Measurements from ENCODE around the gene FIZ1.

GRCh38 chr19:55544014-55544413 is 55.3 kb downstream of the FIZ1 start:
- TF ChIP-seq, protein P1, sequence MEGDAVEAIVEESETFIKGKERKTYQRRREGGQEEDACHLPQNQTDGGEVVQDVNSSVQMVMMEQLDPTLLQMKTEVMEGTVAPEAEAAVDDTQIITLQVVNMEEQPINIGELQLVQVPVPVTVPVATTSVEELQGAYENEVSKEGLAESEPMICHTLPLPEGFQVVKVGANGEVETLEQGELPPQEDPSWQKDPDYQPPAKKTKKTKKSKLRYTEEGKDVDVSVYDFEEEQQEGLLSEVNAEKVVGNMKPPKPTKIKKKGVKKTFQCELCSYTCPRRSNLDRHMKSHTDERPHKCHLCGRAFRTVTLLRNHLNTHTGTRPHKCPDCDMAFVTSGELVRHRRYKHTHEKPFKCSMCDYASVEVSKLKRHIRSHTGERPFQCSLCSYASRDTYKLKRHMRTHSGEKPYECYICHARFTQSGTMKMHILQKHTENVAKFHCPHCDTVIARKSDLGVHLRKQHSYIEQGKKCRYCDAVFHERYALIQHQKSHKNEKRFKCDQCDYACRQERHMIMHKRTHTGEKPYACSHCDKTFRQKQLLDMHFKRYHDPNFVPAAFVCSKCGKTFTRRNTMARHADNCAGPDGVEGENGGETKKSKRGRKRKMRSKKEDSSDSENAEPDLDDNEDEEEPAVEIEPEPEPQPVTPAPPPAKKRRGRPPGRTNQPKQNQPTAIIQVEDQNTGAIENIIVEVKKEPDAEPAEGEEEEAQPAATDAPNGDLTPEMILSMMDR (IDR thresholded peaks at IDR 0.05; ENCODE audit: low read depth, low read length, missing input control), result no peak
- TF ChIP-seq YY1 (IDR thresholded peaks at IDR 0.05) (no peak), ATF3 (IDR thresholded peaks at IDR 0.05) (no peak), EGR1 (IDR thresholded peaks at IDR 0.05; ENCODE audit: low read depth in 2 of 2) (no peak), GABPA (IDR thresholded peaks at IDR 0.05 in 1 of 2, conservative IDR thresholded peaks at IDR 0.05 in 1 of 2) (no peak), TAF1 (conservative IDR thresholded peaks at IDR 0.05) (no peak), MAX (IDR thresholded peaks at IDR 0.05) (no peak), RAD21 (IDR thresholded peaks at IDR 0.05) (no peak)

Data from liver (tissue), 3 donors.